HG02981 (cell line): ENCODE measurements around the gene TNFRSF18.
A peak's percentile ranks its signal among the peaks of the same experiment; 100 is the strongest.

Experiments used
- ATAC-seq: cut with Tn5 transposase; IDR thresholded peaks from one replicate; pipeline ENCODE4 v1.9.1; 2021; ENCODE audit warnings: mild to moderate bottlenecking, moderate library complexity; ENCODE audit not compliant: unreplicated experiment

The TNFRSF18 gene

DNA sequence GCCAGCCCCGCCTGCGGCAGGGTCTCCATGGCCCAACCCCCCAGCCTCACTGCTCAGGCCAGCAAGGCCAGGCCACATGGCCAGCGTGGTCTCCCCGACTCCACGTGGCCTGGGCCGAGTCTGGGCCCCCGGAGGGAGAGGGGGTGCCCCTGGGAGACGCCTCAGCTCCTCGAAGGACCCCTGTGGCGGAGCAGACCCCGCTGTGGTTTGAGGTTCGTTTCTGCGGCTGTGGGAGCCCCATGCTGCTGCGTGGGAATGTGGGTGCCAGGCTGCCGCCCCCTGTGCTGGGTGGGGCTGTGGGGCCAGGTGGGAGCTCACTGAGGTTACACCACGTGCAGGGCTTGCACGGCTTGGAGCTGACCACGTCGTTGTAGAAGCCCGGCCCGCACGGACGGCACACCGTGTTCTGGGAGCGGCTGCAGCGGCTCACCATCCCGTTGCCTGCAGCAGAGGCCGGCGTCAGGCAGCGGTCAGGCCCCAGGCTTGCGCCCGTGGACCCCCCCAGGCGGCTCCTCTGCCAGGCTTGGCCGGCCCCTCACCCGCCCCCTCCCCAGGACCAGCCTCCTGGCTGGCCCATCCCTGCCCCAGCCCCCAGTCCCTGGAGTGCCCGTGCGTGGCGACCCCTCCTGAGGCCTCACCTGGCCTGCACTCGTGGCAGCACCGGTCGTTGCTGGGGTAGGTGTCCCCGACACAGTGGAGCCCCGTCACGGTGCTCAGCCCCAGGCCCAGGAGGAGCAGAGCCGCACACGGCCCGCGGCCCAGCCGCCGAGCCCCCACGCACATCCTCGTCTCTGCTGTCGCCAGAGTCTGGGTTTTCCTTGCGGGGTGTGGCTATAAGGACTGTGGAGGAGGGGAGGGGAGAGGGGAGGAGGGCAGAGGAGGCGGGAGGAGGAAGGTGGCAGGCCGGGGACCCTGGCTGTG lies 7.2 kb upstream of the TNFRSF18 start, which contains the start of gene TNFRSF4:
TNFRSF4 (minus strand) TSS at position 809 of the 921 bp plus-strand sequence; CDS start at position 783, 26 bp downstream.
- no peak for ATAC-seq

- no peak for ATAC-seq
These were observed 6.5 kb upstream of the TNFRSF18 start for GRCh38 chr1:1212780-1213344.

GRCh38 chr1:1211541-1212441 lies 5.4 kb upstream of the TNFRSF18 start:
- no peak for ATAC-seq

- ATAC-seq: no peak
These were observed 4.5 kb upstream of the TNFRSF18 start for GRCh38 chr1:1210726-1211540.

DNA sequence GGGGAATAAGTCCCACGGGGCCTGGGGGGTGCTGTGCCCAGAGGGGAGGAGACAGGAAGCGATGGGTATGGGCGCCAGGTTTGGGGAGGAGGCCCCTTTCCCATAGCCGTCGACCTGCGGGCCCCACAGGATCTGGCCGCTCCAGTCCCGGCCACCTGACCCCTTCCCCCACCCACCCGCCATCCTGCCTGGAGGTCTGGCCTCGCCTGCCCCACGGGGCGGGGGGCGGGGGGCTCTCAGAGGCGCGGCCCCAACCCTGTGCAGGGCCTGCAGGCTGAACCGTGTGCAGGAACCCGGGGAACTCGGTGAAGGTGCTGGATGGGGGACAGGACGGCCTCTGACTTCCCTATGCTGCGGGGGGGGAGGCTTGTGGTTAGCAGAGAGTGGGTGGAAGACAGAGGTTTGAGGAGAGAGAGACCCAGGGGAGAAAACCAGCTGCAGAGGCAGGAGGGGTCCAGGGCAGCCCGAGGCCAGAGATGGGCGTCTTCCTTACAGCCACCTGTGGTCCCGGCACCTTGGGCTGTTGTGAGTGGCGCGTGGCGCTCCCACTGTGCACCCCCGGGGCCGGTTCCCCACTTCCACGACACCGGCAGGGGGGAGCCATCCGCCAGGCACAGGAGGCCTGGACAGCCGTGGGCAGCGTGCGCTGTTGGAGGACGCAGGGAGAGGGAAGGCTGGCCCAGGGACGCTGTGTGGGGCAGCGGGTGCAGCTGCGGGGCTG lies 2.5 kb upstream of the TNFRSF18 start:
- ATAC-seq: no peak

DNA sequence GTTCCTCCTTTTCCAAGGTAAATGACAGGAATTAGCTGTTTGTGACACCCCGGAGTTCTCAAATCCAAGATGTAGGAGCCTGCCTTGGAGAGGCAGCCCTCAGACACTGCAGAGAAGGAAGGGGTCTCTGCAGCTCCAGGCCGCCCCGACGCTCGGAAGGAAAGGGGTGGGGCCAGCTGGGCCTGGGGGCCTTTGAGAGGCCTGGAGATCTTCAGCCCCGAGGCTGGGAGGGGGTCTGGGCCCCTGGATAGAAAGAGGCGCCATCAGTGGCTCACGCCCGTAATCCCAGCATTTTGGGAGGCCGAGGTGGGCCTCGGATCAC lies 1.1 kb upstream of the TNFRSF18 start:
- ATAC-seq: no peak

DNA sequence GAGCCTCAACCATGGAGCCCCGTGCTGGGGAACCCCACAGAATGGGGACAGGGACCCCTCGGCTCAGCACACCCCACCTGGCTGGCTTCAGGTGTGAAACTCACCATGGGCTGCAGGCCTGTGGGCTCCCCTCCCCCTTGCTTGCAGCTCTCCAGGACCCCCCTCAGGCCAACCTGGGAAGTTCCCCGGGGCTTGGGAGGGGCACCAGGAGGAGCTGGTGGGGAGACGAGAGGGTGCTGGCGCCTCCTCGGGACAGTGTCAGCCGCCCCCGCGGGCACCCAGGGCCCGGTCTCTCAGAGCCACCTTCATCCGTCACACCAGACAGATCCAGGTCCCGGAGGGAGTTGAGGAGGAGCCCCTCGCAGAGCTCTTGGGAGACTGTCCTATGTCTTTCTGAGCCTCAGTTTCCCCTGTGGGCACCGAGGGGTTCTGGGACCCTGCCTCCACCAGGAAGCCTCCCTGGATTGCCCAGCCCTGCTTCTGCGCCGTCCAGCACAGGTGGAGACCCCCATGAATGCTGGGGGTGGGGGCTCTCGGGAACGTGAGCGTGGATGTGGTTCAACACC lies 657 bp upstream of the TNFRSF18 start:
- ATAC-seq: no peak

GRCh38 chr1:1205769-1206375 lies 520 bp downstream of the TNFRSF18 start:
- ATAC-seq: no peak

GRCh38 chr1:1204998-1205768 lies 1.2 kb downstream of the TNFRSF18 start:
- ATAC-seq: no peak

DNA sequence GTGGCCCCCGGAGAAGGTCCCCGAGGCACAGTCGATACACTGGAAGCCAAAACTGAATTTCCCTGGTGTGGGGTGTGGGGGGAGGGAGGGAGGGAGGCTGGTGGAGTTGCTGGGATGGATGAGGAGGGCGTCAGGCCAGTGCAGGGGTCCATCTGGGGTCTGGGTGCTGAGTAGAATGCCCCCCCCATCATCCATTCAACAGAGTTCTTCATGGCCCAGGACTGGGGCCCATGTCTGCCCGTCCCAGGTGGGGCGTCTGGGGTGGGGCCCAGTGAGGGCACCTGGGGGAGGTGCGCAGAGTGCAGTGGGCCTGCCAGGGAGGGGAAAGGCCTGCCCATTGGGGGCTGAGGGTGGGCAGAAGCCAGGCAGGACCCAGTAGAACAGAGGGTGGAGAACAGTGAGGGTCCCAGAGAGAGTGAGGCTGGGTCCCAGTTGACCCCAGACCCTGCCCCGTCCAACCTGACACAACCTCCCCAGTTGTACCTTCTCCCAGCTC lies 1.9 kb downstream of the TNFRSF18 start:
- ATAC-seq: no peak

DNA sequence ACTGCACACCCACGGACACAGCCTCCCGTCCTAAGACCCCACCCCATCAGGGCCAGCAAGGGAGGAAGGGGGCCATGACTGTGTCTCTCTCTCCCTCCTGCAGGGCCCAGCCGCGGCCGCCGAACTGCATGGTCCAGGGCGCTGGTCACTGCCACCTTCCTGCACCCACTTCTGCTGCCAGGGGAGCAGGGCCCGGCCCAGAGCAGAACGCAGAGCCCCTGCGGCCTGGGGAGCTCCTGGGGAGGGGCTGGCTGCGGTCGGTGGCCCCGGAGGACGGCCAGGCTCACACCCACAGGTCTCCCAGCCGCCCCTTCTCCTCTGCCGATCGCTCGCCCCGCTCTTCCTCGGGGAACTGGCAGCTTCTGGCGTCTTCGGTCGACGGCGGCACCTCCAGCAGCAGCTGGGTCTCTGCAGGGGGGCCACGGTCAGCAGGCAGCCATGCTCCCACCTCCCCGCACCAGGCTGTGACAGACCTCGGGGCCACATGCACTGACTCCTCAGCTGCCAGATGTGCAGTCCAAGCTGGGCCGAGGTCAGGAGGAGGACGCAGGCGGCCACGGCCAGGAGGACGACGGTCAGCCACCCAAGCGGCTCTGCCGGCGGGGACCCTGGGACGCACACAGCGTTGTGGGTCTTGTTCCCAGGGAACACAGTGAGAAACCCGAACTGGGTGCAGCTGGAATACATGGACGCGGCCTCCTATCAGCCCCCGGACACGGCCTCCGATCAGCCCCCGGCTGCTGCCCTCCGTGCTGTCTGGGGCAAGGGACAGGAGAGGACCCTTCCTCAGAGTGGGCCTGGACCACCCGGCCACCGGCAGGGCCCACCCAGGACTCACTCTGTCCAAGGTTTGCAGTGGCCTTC lies 2.6 kb downstream of the TNFRSF18 start:
- ATAC-seq: no peak

DNA sequence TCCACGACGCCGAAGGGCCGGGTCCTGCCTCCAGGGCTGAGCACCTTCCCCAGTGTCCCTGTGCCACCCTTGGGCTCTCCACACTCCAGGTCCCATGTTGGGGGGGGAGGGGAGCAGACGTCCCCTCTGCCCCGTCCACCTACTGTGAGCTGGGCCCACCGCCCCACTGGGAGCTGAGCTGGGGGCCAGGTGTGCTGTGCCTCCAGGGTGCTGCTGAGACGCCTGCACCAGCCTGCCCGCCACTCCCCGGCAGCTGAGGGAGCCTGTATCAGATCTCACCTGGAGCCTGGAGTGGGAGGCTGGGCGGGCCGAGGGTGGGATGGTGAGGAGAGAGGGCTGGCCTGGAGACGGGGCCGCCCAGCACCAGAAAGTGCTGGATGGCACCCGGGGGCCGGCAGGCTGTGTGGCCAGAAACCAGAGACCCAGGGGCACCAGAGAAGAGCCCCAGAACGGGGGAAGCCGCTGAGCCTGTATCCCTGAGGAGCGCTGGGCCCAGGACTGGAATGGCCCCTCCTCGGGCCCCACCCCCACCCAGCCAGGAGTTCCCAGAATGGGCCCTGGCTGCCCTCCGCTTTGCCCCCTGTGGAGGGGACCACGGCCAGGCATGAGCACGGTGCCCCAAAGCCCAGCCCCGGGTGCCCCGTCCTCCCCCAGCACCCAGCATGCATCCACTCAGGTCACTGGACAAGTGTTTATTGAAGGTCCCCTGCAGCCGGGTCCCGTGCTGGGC lies 3.4 kb downstream of the TNFRSF18 start:
- no peak for ATAC-seq

DNA sequence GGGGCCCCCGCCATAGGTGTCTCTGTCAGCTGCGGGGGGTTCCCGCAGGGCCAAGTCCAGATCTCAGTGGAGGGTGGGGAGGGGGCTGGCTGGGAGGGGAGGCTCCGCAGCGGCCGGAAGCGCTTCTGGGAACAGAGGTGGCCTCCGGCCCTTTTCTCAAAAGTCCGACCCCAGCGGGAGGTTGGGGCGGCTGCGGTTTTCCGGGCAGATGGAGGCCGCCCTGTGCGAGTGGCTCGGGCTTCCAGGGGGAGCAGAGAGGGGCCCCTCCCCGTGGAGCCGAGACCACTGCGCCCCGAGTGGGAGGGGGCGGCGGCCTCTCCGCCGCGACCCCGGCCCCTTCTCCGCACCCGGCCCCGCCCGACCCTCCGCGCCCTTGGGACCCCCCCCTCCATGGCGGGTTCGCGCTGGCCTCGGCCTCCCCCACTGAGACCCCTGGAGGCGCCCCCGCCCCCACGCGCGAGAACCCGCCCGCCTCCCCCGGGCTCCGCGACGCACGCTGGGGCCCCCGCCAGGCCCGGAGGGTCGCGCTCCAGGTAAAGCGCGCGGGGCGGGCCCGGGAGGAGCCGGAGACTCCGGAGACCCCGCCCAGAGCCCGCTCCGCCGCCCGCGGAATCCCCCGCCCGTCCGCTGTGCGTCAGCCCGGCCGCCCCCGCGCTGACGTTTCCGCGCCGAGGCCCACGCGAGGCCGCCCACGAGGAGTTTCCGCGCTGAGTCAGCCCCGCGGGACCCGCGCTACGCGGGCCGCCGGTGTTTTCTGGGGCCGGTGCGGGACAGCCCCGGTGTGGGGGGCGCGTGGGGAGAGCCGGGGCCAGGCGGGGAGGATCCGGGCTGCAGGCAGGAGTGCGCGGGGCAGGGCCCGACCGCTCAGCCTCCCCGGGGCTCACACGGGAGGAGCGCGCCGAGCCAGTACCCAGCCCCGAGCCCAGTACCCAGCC lies 5.2 kb downstream of the TNFRSF18 start:
- peak; percentile 38 for ATAC-seq

GRCh38 chr1:1199961-1200875 lies 6.2 kb downstream of the TNFRSF18 start:
- no peak for ATAC-seq
